Measurements from ENCODE around the gene MAGEF1.

Gene MAGEF1

GRCh38 chr3:184713040-184713355 is 1.1 kb upstream of the MAGEF1 start:
- TF ChIP-seq CTCF (IDR thresholded peaks at IDR 0.05; ENCODE audit: control insufficient read depth, extremely low read depth, insufficient read depth) = no peak
- no peak overlapping the region for H3K4me3 ChIP-seq (ENCODE audit: low read depth, low read length)
- no peak for DNase-seq (ENCODE audit: low read depth)

- DNase-seq (ENCODE audit: low read depth) = no peak
- H3K4me3 ChIP-seq (ENCODE audit: low read depth, low read length) = peak overlapping the region; percentile 86
- no peak for TF ChIP-seq CTCF (IDR thresholded peaks at IDR 0.05; ENCODE audit: control insufficient read depth, extremely low read depth, insufficient read depth)
Measured at GRCh38 chr3:184712248-184713039, 580 bp upstream of the MAGEF1 start.

GRCh38 chr3:184710870-184711492 is 883 bp downstream of the MAGEF1 start:
- TF ChIP-seq CTCF (IDR thresholded peaks at IDR 0.05; ENCODE audit: control insufficient read depth, extremely low read depth, insufficient read depth) = no peak
- peak overlapping the region; percentile 86 for H3K4me3 ChIP-seq (ENCODE audit: low read depth, low read length)
- DNase-seq (ENCODE audit: low read depth) = no peak

GRCh38 chr3:184703657-184704056 is 8.2 kb downstream of the MAGEF1 start:
- TF ChIP-seq CTCF (IDR thresholded peaks at IDR 0.05; ENCODE audit: control insufficient read depth, extremely low read depth, insufficient read depth) = no peak
- DNase-seq (ENCODE audit: low read depth) = no peak
- no peak overlapping the region for H3K4me3 ChIP-seq (ENCODE audit: low read depth, low read length)

GRCh38 chr3:184700759-184701158 is 11.1 kb downstream of the MAGEF1 start:
- TF ChIP-seq CTCF (IDR thresholded peaks at IDR 0.05; ENCODE audit: control insufficient read depth, extremely low read depth, insufficient read depth) = no peak
- DNase-seq (ENCODE audit: low read depth) = no peak
- H3K4me3 ChIP-seq (ENCODE audit: low read depth, low read length) = no peak overlapping the region

- no peak for DNase-seq (ENCODE audit: low read depth)
- no peak overlapping the region for H3K4me3 ChIP-seq (ENCODE audit: low read depth, low read length)
- no peak for TF ChIP-seq CTCF (IDR thresholded peaks at IDR 0.05; ENCODE audit: control insufficient read depth, extremely low read depth, insufficient read depth)
Measured at GRCh38 chr3:184697845-184698244, 14.0 kb downstream of the MAGEF1 start.
